GM10248 (cell line): ENCODE data around the gene NOTCH3.

Experiments
- CTCF ChIA-PET: fragments of 300-600 bp; sonication (Branson Sonifier 250); formaldehyde crosslinking; extraction: SDS; loops from one replicate; lab custom pipeline; 2021; ENCODE audit warnings: antibody characterized with exemption; lab: Yijun Ruan, JAX
- POLR2A ChIA-PET: fragments of 350-650 bp; sonication (Branson Sonifier 250); formaldehyde crosslinking; extraction: SDS; loops from one replicate; lab custom pipeline; 2020; ENCODE audit warnings: antibody characterized with exemption; lab: Yijun Ruan, JAX
- DNase-seq: peaks from one replicate; pipeline ENCODE4 v3.0.0; 2012; ENCODE audit errors: extremely low spot score
- TF ChIP-seq, protein P1 (sequence below): IDR thresholded peaks from 2 replicates; pipeline ENCODE4 v1.5.1; 2012; ENCODE audit warnings: mild to moderate bottlenecking, low read depth; ENCODE audit errors: extremely low read depth, missing control alignments, control extremely low read depth

NOTCH3 gene

DNA sequence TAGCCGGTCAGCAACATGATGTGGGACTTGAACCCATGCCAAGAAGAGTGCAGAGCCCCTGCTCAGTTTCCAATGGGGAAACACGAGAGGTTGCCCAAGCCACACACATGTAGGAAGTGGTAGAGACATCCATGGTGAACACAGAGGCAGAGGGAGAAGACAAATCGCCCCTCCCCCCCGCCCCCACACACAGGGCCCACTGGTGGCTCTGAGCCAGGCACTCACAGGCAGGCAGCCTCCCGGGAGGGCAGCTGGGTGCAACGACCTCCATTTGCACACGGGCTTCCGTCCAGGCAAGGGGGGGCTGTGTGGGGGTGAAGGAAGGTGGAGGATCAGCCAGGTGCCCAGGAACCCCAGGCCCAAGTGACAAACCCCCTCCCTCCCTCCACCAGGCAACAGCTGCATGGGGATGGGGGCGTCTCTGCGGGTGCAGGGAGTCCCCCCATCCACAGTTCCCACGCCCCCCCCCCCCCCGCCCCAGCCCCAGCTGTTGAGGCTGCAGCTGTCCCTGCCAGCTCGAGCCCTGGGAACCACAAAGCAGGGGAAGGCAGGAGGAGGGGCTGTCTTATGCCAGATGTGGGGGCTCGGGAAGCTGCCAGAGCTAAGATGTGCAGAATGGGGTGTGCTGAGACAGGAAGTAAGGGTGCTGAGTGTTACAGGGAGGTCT lies 3.4 kb downstream of the NOTCH3 start:
- POLR2A ChIA-PET = no interaction called here
- CTCF ChIA-PET = interaction anchor here (1.4 kb wide), 1 partner anchor 358 kb away, joined by 3 read pairs; no protein-coding TSS in a partner anchor
- TF ChIP-seq, protein P1, sequence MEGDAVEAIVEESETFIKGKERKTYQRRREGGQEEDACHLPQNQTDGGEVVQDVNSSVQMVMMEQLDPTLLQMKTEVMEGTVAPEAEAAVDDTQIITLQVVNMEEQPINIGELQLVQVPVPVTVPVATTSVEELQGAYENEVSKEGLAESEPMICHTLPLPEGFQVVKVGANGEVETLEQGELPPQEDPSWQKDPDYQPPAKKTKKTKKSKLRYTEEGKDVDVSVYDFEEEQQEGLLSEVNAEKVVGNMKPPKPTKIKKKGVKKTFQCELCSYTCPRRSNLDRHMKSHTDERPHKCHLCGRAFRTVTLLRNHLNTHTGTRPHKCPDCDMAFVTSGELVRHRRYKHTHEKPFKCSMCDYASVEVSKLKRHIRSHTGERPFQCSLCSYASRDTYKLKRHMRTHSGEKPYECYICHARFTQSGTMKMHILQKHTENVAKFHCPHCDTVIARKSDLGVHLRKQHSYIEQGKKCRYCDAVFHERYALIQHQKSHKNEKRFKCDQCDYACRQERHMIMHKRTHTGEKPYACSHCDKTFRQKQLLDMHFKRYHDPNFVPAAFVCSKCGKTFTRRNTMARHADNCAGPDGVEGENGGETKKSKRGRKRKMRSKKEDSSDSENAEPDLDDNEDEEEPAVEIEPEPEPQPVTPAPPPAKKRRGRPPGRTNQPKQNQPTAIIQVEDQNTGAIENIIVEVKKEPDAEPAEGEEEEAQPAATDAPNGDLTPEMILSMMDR = no peak
- DNase-seq = no peak

DNA sequence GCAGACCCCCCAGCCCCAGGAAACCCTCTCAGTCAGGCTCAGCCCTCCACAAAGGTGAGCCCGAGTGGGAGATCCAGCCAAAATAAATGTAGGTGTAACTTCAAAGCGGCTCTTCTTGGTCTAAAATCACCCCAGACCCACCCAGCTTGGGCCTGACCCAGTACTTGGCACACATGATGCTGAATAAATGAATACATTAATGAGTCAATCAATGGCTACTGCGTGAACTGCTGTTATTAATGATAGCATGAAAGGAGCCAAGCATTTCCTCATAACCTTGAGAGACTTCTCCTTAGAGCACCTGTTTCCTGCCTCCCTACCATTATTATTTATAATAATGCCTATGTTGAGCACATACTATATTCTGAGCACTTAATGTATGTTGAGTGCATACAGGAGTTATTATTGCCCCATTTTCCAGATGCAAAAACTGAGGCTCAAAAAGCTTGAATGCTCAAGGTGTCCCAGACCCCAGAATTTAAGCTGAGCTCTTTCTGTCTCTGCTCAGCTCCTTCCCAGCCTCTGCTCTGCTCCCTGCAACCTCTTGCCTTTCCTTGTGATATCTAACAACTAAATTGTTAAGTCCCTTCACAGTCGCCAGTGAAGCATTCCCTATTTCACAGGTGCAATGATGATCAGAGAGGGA lies 4.3 kb downstream of the NOTCH3 start:
- DNase-seq = no peak
- ChIA-PET POLR2A (no interaction called here), CTCF (interaction anchor here (1.4 kb wide), 1 partner anchor 359 kb away, joined by 3 read pairs; no protein-coding TSS in a partner anchor)
- TF ChIP-seq, protein P1 = no peak

DNA sequence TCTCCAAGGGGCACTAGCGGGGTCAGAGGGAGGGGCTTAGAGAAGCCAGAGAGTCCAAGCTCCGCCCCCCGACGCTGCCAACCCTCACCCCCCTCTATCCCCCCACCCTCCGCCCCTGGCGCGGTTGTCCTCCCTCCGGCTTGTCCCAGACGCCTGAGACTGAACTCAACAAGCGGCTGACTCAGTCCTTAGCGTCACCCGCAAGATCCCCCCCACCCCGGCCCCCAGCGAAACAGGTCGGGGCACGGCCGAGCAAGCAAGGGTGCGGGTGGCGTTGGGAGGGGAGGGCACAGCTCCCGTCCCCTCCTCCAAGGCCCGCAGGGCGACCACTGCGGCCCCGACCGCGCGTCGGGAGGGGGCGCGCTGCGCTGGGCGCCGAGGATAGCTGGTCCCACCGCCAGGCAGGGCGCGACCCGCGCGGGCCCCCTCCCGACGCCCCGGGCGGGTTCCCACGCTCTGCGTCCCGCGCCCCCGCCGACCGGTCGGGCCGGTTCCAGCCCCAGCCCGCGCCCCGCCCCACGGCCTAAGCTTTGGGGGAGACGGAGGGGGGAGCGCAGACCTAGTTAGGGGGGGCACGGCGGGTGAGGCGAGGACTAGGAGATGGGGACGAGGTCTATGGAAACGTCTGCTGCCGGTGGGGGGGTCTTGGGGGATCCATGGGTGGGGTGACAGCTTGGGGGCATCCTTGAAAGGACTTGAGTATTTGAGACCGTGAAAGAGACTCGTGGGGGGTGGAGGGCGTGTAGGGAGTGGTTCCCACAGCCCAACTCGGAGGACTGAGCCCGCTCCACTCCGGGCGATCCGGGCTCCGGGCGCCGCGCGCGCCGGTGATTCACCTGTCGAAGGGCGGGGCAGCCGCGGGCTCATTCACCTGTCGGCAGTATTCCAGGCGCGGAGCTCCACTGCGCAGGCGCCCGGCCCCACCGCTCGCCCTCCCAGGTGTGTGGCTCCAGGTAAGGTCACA lies 5.1 kb downstream of the NOTCH3 start:
- TF ChIP-seq, protein P1 = peak; percentile 5
- DNase-seq = no peak
- ChIA-PET CTCF (no interaction called here), POLR2A (interaction anchor here (0.6 to 0.7 kb wide), 2 partner anchors 237 to 1282 kb away, joined by 4 to 8 read pairs; no protein-coding TSS in a partner anchor)

DNA sequence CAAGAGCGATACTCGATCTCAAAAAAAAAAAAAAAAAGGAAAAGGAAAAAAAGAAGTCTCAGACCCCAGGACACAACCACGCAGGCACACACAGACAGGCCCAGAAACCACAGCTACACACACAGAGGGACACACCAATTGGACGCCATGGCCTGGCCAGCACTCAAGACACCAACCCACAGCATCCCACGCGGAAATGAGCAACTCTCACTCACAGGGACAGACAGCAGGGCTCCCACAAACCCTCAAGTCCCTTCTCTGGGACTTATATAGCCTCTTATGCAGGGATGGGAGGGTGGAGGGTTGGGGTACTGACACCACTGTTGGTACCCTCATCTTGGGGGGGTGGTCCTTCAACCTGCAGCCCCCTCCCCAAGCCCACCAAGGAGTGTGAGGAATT lies 5.9 kb downstream of the NOTCH3 start:
- ChIA-PET CTCF (interaction anchor here (1.2 to 1.4 kb wide), 2 partner anchors 15 to 59 kb away, joined by 3 read pairs; no protein-coding TSS in a partner anchor), POLR2A (interaction anchor here (0.7 kb wide), 2 partner anchors 1283 to 1846 kb away, joined by 5 to 8 read pairs; no protein-coding TSS in a partner anchor)
- DNase-seq = no peak
- TF ChIP-seq, protein P1 = no peak

DNA sequence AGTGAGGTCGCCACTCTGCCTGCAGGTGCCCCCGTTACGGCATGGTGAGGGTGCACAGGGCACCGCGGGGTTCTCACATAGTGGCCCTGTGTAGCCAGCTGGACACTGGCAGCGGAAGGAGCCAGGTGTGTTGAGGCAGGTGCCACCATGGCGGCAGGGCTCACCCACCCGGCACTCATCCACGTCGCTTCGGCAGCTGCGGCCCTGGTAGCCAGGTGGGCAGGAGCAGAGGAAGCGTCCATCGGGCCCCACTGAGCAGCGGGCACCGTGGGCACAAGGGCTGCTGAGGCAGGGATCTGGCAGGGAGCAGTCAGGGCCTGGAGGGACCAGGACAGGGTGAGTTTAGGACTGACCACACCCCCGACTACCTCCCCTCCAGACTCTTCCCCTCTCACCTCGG lies 8.8 kb downstream of the NOTCH3 start:
- DNase-seq = no peak
- CTCF ChIA-PET = no interaction called here
- POLR2A ChIA-PET = no interaction called here
- TF ChIP-seq, protein P1 = no peak

DNA sequence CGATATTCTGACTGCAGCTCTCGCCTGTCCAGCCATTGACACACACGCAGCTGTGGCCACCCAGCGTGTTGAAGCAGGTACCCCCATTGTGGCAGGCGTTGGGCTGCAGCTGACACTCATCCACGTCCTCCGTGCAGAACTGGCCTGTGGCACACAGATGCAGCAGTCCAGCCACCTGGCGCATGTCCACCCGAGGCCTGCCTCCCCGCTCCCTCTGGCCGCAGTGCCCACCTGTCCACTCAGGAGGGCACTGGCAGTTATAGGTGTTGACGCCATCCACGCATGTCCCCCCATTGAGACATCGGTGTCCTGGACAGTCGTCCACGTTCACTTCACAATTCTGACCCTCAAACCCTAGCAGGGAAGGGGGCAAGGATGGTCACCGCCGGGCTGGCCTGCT lies 9.3 kb downstream of the NOTCH3 start:
- ChIA-PET CTCF (no interaction called here), POLR2A (no interaction called here)
- DNase-seq = no peak
- TF ChIP-seq, protein P1 = no peak
